BLaER1 treated with 17β-estradiol and CSF1 and Interleukin-3, amounts not matched to agents 10 nM and 100 nM (cell line): ENCODE data around the gene KCNH6.
A peak's percentile ranks its signal among the peaks of the same experiment; 100 is the strongest.

Source experiments
- H3K27ac ChIP-seq, 11 experiments: shearing (Covaris generic); formaldehyde crosslinking; 2 replicates each; pipeline ENCODE4 v1.8.1; 2022
- H3K27me3 ChIP-seq, 11 experiments: shearing (Covaris generic); formaldehyde crosslinking; 2 replicates each; pipeline ENCODE4 v1.8.1; 2022
- H3K36me3 ChIP-seq, 11 experiments: shearing (Covaris generic); formaldehyde crosslinking; 2 replicates each; pipeline ENCODE4 v1.8.1; 2022
- H3K4me1 ChIP-seq, 10 experiments: shearing (Covaris generic); formaldehyde crosslinking; 2 replicates each; pipeline ENCODE4 v1.8.1; 2022
- H3K4me2 ChIP-seq, 11 experiments: shearing (Covaris generic); formaldehyde crosslinking; 2 replicates each; pipeline ENCODE4 v1.8.1; 2022
- H3K4me3 ChIP-seq, 10 experiments: shearing (Covaris generic); formaldehyde crosslinking; 2 replicates each; pipeline ENCODE4 v1.8.1; 2022
- H3K9ac ChIP-seq, 11 experiments: shearing (Covaris generic); formaldehyde crosslinking; 2 replicates each; pipeline ENCODE4 v1.8.1; 2022
- H3K9me3 ChIP-seq, 11 experiments: shearing (Covaris generic); formaldehyde crosslinking; replicated peaks in 1 of 11; 2 replicates each; pipeline ENCODE4 v1.8.1; 2022
- H4K20me1 ChIP-seq, 11 experiments: shearing (Covaris generic); formaldehyde crosslinking; 2 replicates each; pipeline ENCODE4 v1.8.1; 2022
- Cebpa-rat ChIP-seq, 11 experiments: shearing (Covaris generic); IDR thresholded peaks; 2 replicates each; pipeline ENCODE4 v1.8.1; 2022

The KCNH6 gene

GRCh38 chr17:63523253-63523855 is at the start of gene KCNH6:
Gene KCNH6, plus strand, starts transcription at chr17:63523358. Its CDS starts 56 bp downstream, at chr17:63523414.
- Histone ChIP-seq H4K20me1 (peaks cover 0 to 66% (median 5%) of the 10 kb centered on the region in 11 experiments; a peak in 10 of 22 replicates), H3K4me2 (peak within 1 kb of the TSS in 10 of 11 experiments; percentile 35 to 63 (median 44); a peak in 14 of 22 replicates), H3K9ac (no peak within 1 kb of the TSS), H3K27me3 (peaks cover 0 to 6% (median 0%) of the 10 kb centered on the region in 11 experiments; a peak in 2 of 22 replicates), H3K36me3 (no peaks in the 10 kb centered on the region), H3K9me3 (no peaks in the 10 kb centered on the region), H3K4me3 (no peak within 1 kb of the TSS), H3K4me1 (peaks cover 0 to 7% (median 0%) of the 10 kb centered on the region in 10 experiments; a peak in 3 of 20 replicates), H3K27ac (no peak within 1 kb of the TSS)
- no peak for TF ChIP-seq Cebpa-rat (IDR thresholded peaks at IDR 0.05)

- Histone ChIP-seq H3K4me2 (peak overlapping the region in 2 of 11 experiments; percentile 94; a peak in 2 of 22 replicates), H4K20me1 (peaks cover 0 to 26% (median 11%) of the 10 kb centered on the region in 11 experiments; a peak in 13 of 22 replicates), H3K4me1 (peaks cover 33 to 42% (median 38%) of the 10 kb centered on the region in 10 experiments), H3K36me3 (no peaks in the 10 kb centered on the region), H3K27ac (no peak overlapping the region), H3K27me3 (peaks cover 3 to 39% (median 33%) of the 10 kb centered on the region in 11 experiments; a peak in 20 of 22 replicates), H3K9me3 (no peaks in the 10 kb centered on the region), H3K4me3 (no peak overlapping the region), H3K9ac (no peak overlapping the region)
- TF ChIP-seq Cebpa-rat (IDR thresholded peaks at IDR 0.05), result no peak
These were observed 49.0 kb upstream of the KCNH6 start for GRCh38 chr17:63474174-63474573.

GRCh38 chr17:63474586-63475460 is 48.3 kb upstream of the KCNH6 start:
- H3K9ac ChIP-seq, result peak overlapping the region in 4 of 11 experiments; percentile 9 to 27 (median 12); a peak in 2 of 22 replicates

GRCh38 chr17:63475491-63476412 is 47.4 kb upstream of the KCNH6 start:
- peaks cover 0 to 15% (median 0%) of the 10 kb centered on the region in 11 experiments; a peak in 4 of 22 replicates for H3K36me3 ChIP-seq
- no peak overlapping the region for H3K27ac ChIP-seq
- H4K20me1 ChIP-seq, result peaks cover 0 to 26% (median 20%) of the 10 kb centered on the region in 11 experiments; a peak in 15 of 22 replicates
- TF ChIP-seq Cebpa-rat (IDR thresholded peaks at IDR 0.05), result no peak
- peak overlapping the region in 4 of 11 experiments; percentile 9 to 27 (median 12); a peak in 3 of 22 replicates for H3K9ac ChIP-seq
- peaks cover 43 to 57% (median 49%) of the 10 kb centered on the region in 10 experiments for H3K4me1 ChIP-seq
- H3K27me3 ChIP-seq, result peaks cover 3 to 39% (median 33%) of the 10 kb centered on the region in 11 experiments; a peak in 20 of 22 replicates
- peak overlapping the region in 6 of 10 experiments; percentile 65 to 75 (median 70); a peak in 8 of 20 replicates for H3K4me3 ChIP-seq
- peak overlapping the region; percentile 91 to 100 (median 99) for H3K4me2 ChIP-seq
- no peaks in the 10 kb centered on the region for H3K9me3 ChIP-seq

More at GRCh38 chr17:63474586-63475460, 48.3 kb upstream of the KCNH6 start:
- Histone ChIP-seq H4K20me1 (peaks cover 0 to 26% (median 18%) of the 10 kb centered on the region in 11 experiments; a peak in 13 of 22 replicates), H3K27ac (no peak overlapping the region), H3K4me3 (no peak overlapping the region; a peak in 1 of 20 replicates), H3K4me1 (peaks cover 38 to 49% (median 41%) of the 10 kb centered on the region in 10 experiments), H3K36me3 (peaks cover 0 to 6% (median 0%) of the 10 kb centered on the region in 11 experiments; a peak in 3 of 22 replicates), H3K27me3 (peaks cover 3 to 39% (median 33%) of the 10 kb centered on the region in 11 experiments; a peak in 20 of 22 replicates), H3K9me3 (no peaks in the 10 kb centered on the region), H3K4me2 (peak overlapping the region; percentile 91 to 100 (median 99))
- TF ChIP-seq Cebpa-rat (IDR thresholded peaks at IDR 0.05), result no peak

- H3K9me3 ChIP-seq, result no peaks in the 10 kb centered on the region
- peaks cover 0 to 21% (median 0%) of the 10 kb centered on the region in 11 experiments; a peak in 4 of 22 replicates for H3K36me3 ChIP-seq
- H3K27ac ChIP-seq, result no peak overlapping the region
- H4K20me1 ChIP-seq, result peaks cover 0 to 26% (median 20%) of the 10 kb centered on the region in 11 experiments; a peak in 15 of 22 replicates
- H3K4me3 ChIP-seq, result peak overlapping the region; percentile 60 to 75 (median 66)
- TF ChIP-seq Cebpa-rat (IDR thresholded peaks at IDR 0.05), result no peak
- H3K4me1 ChIP-seq, result peaks cover 44 to 64% (median 51%) of the 10 kb centered on the region in 10 experiments
- H3K4me2 ChIP-seq, result peak overlapping the region; percentile 91 to 100 (median 99)
- peak overlapping the region; percentile 47 to 70 (median 58); a peak in 20 of 22 replicates for H3K9ac ChIP-seq
- H3K27me3 ChIP-seq, result peaks cover 3 to 39% (median 33%) of the 10 kb centered on the region in 11 experiments; a peak in 20 of 22 replicates
These were observed 46.7 kb upstream of the KCNH6 start for GRCh38 chr17:63476459-63476853.

GRCh38 chr17:63476854-63477479 is 46.2 kb upstream of the KCNH6 start, which contains the start of gene ACE:
Gene ACE, plus strand, starts transcription at chr17:63477061. Its CDS starts 34 bp downstream, at chr17:63477095.
- Histone ChIP-seq H3K4me2 (peak within 1 kb of the TSS; percentile 91 to 100 (median 99)), H3K4me1 (peaks cover 44 to 64% (median 51%) of the 10 kb centered on the region in 10 experiments), H3K36me3 (peaks cover 0 to 25% (median 0%) of the 10 kb centered on the region in 11 experiments; a peak in 4 of 22 replicates), H3K4me3 (peak within 1 kb of the TSS; percentile 60 to 75 (median 66)), H3K27me3 (peaks cover 3 to 39% (median 33%) of the 10 kb centered on the region in 11 experiments; a peak in 20 of 22 replicates), H3K9ac (peak within 1 kb of the TSS; percentile 47 to 70 (median 58); a peak in 21 of 22 replicates), H4K20me1 (peaks cover 0 to 26% (median 20%) of the 10 kb centered on the region in 11 experiments; a peak in 15 of 22 replicates), H3K9me3 (no peaks in the 10 kb centered on the region), H3K27ac (peak within 1 kb of the TSS in 1 of 11 experiments; percentile 33; a peak in 1 of 22 replicates)
- no peak for TF ChIP-seq Cebpa-rat (IDR thresholded peaks at IDR 0.05)
